HepG2 (cell line): ENCODE results near the gene PIGR.
A peak's percentile ranks its signal among the peaks of the same experiment; 100 is the strongest.

Experiments used
- CEBPB ChIP-seq: IDR thresholded peaks from 2 replicates; pipeline ENCODE4 v1.6.1; 2011; ENCODE audit warnings: low read depth, low read length, improper control_type of control experiment, borderline replicate concordance
- CTCF ChIP-seq: sonication (generic); formaldehyde crosslinking; IDR thresholded peaks from 2 replicates; pipeline ENCODE4 v1.5.0; 2020; ENCODE audit warnings: mild to moderate bottlenecking, missing genetic modification reagents, moderate library complexity
- EZH2 ChIP-seq: conservative IDR thresholded peaks from 2 replicates; pipeline ENCODE4 v1.6.1; 2012; ENCODE audit warnings: mild to moderate bottlenecking, low read depth, low read length, moderate library complexity
- FOXC1 ChIP-seq: sonication (generic); formaldehyde crosslinking; IDR thresholded peaks from 2 replicates; pipeline ENCODE4 v1.8.0; 2022; ENCODE audit warnings: mild to moderate bottlenecking, missing genetic modification reagents, borderline replicate concordance
- MYNN ChIP-seq: sonication (generic); formaldehyde crosslinking; IDR thresholded peaks from 2 replicates; pipeline ENCODE4 v1.4.0; 2020; ENCODE audit warnings: mild to moderate bottlenecking, low read depth, missing genetic modification reagents
- NFIB ChIP-seq: sonication (generic); formaldehyde crosslinking; IDR thresholded peaks from 2 replicates; pipeline ENCODE4 v1.9.0; 2021; ENCODE audit warnings: missing genetic modification reagents, mild to moderate bottlenecking, borderline replicate concordance
- RAD21 ChIP-seq: fragments of 450-650 bp; formaldehyde crosslinking; IDR thresholded peaks from 2 replicates; pipeline ENCODE4 v1.5.0; 2020; ENCODE audit warnings: mild to moderate bottlenecking
- SETDB1 ChIP-seq: sonication (generic); formaldehyde crosslinking; IDR thresholded peaks from 2 replicates; pipeline ENCODE4 v1.5.1; 2020; ENCODE audit warnings: missing genetic modification reagents, mild to moderate bottlenecking, borderline replicate concordance
- TCF7 ChIP-seq: sonication (generic); IDR thresholded peaks from 2 replicates; pipeline ENCODE4 v1.6.1; 2016; ENCODE audit warnings: antibody characterized with exemption, low read depth
- TCF7L2 ChIP-seq: IDR thresholded peaks from 2 replicates; pipeline ENCODE4 v1.6.1; 2011; ENCODE audit warnings: mild to moderate bottlenecking, low read depth, low read length, moderate library complexity
- ZBTB43 ChIP-seq: sonication (generic); formaldehyde crosslinking; conservative IDR thresholded peaks from 2 replicates; pipeline ENCODE4 v1.4.0; 2020; ENCODE audit warnings: missing genetic modification reagents
- ZNF232 ChIP-seq: sonication (generic); formaldehyde crosslinking; IDR thresholded peaks from 2 replicates; pipeline ENCODE4 v1.4.0; 2020; ENCODE audit warnings: missing genetic modification reagents, borderline replicate concordance
- ZNF253 ChIP-seq: sonication (generic); formaldehyde crosslinking; IDR thresholded peaks from 2 replicates; pipeline ENCODE4 v1.8.0; 2022; ENCODE audit warnings: mild to moderate bottlenecking, missing genetic modification reagents, borderline replicate concordance
- ZNF550 ChIP-seq: sonication (generic); formaldehyde crosslinking; IDR thresholded peaks from 2 replicates; pipeline ENCODE4 v1.4.0; 2020; ENCODE audit warnings: mild to moderate bottlenecking, missing genetic modification reagents, borderline replicate concordance

- TF ChIP-seq CEBPB (no peak), MYNN (CRISPR knock-in tag) (no peak), CTCF (CRISPR knock-in tag) (peak; percentile 88), ZBTB43 (no peak), NFIB (CRISPR knock-in tag) (no peak), TCF7L2 (no peak), SETDB1 (CRISPR knock-in tag) (no peak), ZNF550 (no peak), EZH2 (no peak), FOXC1 (CRISPR knock-in tag) (no peak), RAD21 (CRISPR knock-in tag) (peak; percentile 77), ZNF253 (CRISPR knock-in tag) (no peak), TCF7 (no peak), ZNF232 (CRISPR knock-in tag) (no peak)
Measured at GRCh38 chr1:206982216-206982615, 36.0 kb upstream of the PIGR start.
